Large intestine (tissue), 3 donors: Measurements from ENCODE around the gene TBX1. TPM values are rescaled to one million over a fixed set of nuclear protein-coding genes. Genes with fewer than 3 reads are reported as not detected.
"Not testable (repeated sequence)": the region's sequence is repeated elsewhere in the genome, so short reads cannot be mapped to it uniquely, and the experiment has no call there.

ENCODE experiments used
- DNase-seq, 2 donors: peaks; one replicate each; pipeline versions ENCODE4 v3.0.0 to v3.0.0-alpha.2; 2013
- H3K27ac ChIP-seq: one replicate; pipeline ENCODE4 v1.5.1; 2013; ENCODE audit warnings: low read length
- H3K27me3 ChIP-seq: 2 replicates; pipeline ENCODE4 v1.6.1; 2013; ENCODE audit warnings: low read length; ENCODE audit not compliant: control insufficient read depth, insufficient read depth
- H3K36me3 ChIP-seq: 2 replicates; pipeline ENCODE4 v1.6.1; 2013; ENCODE audit warnings: low read length; ENCODE audit not compliant: control insufficient read depth, insufficient read depth
- H3K4me1 ChIP-seq: one replicate; pipeline ENCODE4 v1.6.1; 2013; ENCODE audit warnings: low read length; ENCODE audit not compliant: control insufficient read depth, insufficient read depth
- H3K4me3 ChIP-seq: one replicate; pipeline ENCODE4 v1.5.1; 2013; ENCODE audit warnings: low read length
- H3K9me3 ChIP-seq: one replicate; pipeline ENCODE4 v1.6.1; 2013; ENCODE audit warnings: mild to moderate bottlenecking, low read depth, low read length, moderate library complexity; ENCODE audit not compliant: control insufficient read depth
- WGBS: methylation state at CpG from one replicate; pipeline ENCODE4 v1.1.5; 2013; ENCODE audit warnings: low lambda C conversion rate; ENCODE audit not compliant: insufficient coverage; 5-methylcytosine and 5-hydroxymethylcytosine counted together
- polyA plus RNA-seq: library from polyadenylated mRNA; unstranded; fragments of 120-200 nt; gene quantifications from one replicate; pipeline ENCODE4 v1.2.1, GENCODE V29; 2013

Gene TBX1
- polyA plus RNA-seq, 1 donor: 2.4 TPM

GRCh38 chr22:19777192-19777591 lies 16.6 kb downstream of the TBX1 start:
- DNase-seq, H3K27ac ChIP-seq, H3K9me3 ChIP-seq, H3K4me3 ChIP-seq, H3K36me3 ChIP-seq, H3K4me1 ChIP-seq: not testable (repeated sequence)
- no CpG with 5 or more reads among the region's 6 CpGs for WGBS
- H3K27me3 ChIP-seq: peaks cover 59% of the 10 kb centered on the region

- Histone ChIP-seq H3K4me1 (no peaks in the 10 kb centered on the region), H3K27me3 (peaks cover 48% of the 10 kb centered on the region), H3K27ac (no peak overlapping the region), H3K9me3 (no peaks in the 10 kb centered on the region), H3K36me3 (no peaks in the 10 kb centered on the region), H3K4me3 (no peak overlapping the region)
- WGBS: no CpG with 5 or more reads among the region's 10 CpGs
- DNase-seq: no peak
Observed at GRCh38 chr22:19779011-19779421, 18.4 kb downstream of the TBX1 start.

GRCh38 chr22:19779685-19780268 lies 19.2 kb downstream of the TBX1 start:
- 71% methylated on average over 2 of the region's 13 CpGs for WGBS
- Histone ChIP-seq H3K27ac (no peak overlapping the region), H3K36me3 (no peaks in the 10 kb centered on the region), H3K9me3 (no peaks in the 10 kb centered on the region), H3K27me3 (peaks cover 42% of the 10 kb centered on the region), H3K4me1 (no peaks in the 10 kb centered on the region), H3K4me3 (no peak overlapping the region)
- DNase-seq: no peak

GRCh38 chr22:19782533-19782932 lies 22.0 kb downstream of the TBX1 start:
- H3K27me3 ChIP-seq: peaks cover 26% of the 10 kb centered on the region

GRCh38 chr22:19783586-19784383 lies 23.2 kb downstream of the TBX1 start:
- DNase-seq: no peak

More at GRCh38 chr22:19782533-19782932, 22.0 kb downstream of the TBX1 start:
- Histone ChIP-seq H3K9me3 (no peaks in the 10 kb centered on the region), H3K27ac (no peak overlapping the region), H3K4me3 (no peak overlapping the region), H3K36me3 (no peaks in the 10 kb centered on the region), H3K4me1 (no peaks in the 10 kb centered on the region)
- DNase-seq: no peak
- no CpG with 5 or more reads among the region's 1 CpG for WGBS

GRCh38 chr22:19784384-19785175 lies 24.0 kb downstream of the TBX1 start:
- Histone ChIP-seq H3K27ac (no peak overlapping the region), H3K4me3 (no peak overlapping the region), H3K36me3 (no peaks in the 10 kb centered on the region), H3K27me3 (peaks cover 16% of the 10 kb centered on the region), H3K4me1 (no peaks in the 10 kb centered on the region), H3K9me3 (peaks cover 4% of the 10 kb centered on the region)
- WGBS: no CpG with 5 or more reads among the region's 33 CpGs
- no peak for DNase-seq

More at GRCh38 chr22:19783586-19784383, 23.2 kb downstream of the TBX1 start:
- WGBS: 80% methylated on average over 1 of the region's 24 CpGs
- Histone ChIP-seq H3K36me3 (no peaks in the 10 kb centered on the region), H3K9me3 (no peaks in the 10 kb centered on the region), H3K4me3 (no peak overlapping the region), H3K27me3 (peaks cover 21% of the 10 kb centered on the region), H3K4me1 (no peaks in the 10 kb centered on the region), H3K27ac (no peak overlapping the region)

- no peaks in the 10 kb centered on the region for H3K4me1 ChIP-seq
- no peak for DNase-seq
- no peak overlapping the region for H3K4me3 ChIP-seq
- no peaks in the 10 kb centered on the region for H3K36me3 ChIP-seq
- H3K9me3 ChIP-seq: peaks cover 4% of the 10 kb centered on the region
- peaks cover 9% of the 10 kb centered on the region for H3K27me3 ChIP-seq
- WGBS: no CpG with 5 or more reads among the region's 22 CpGs
- H3K27ac ChIP-seq: no peak overlapping the region
Observed at GRCh38 chr22:19785461-19786263, 25.1 kb downstream of the TBX1 start.

- peaks cover 4% of the 10 kb centered on the region for H3K9me3 ChIP-seq
Observed at GRCh38 chr22:19786264-19786585, 25.6 kb downstream of the TBX1 start.

GRCh38 chr22:19786959-19787848 lies 26.6 kb downstream of the TBX1 start:
- Histone ChIP-seq H3K27me3 (peaks cover 7% of the 10 kb centered on the region), H3K27ac (no peak overlapping the region), H3K9me3 (peaks cover 8% of the 10 kb centered on the region), H3K4me3 (no peak overlapping the region), H3K36me3 (no peaks in the 10 kb centered on the region), H3K4me1 (no peaks in the 10 kb centered on the region)
- WGBS: no CpG with 5 or more reads among the region's 28 CpGs
- DNase-seq: no peak

More at GRCh38 chr22:19786264-19786585, 25.6 kb downstream of the TBX1 start:
- no peak for DNase-seq
- H3K36me3 ChIP-seq: no peaks in the 10 kb centered on the region
- H3K4me1 ChIP-seq: no peaks in the 10 kb centered on the region
- no peak overlapping the region for H3K4me3 ChIP-seq
- WGBS: no CpG with 5 or more reads among the region's 6 CpGs
- no peak overlapping the region for H3K27ac ChIP-seq
- peaks cover 9% of the 10 kb centered on the region for H3K27me3 ChIP-seq
